Panc1 (cell line): ENCODE results near the gene WNT3. TPM values are rescaled to one million over a fixed set of nuclear protein-coding genes. Genes with fewer than 3 reads are reported as not detected.

Experiments
- ATAC-seq: fragments of 200-7000 bp; cut with Tn5 transposase; 2 replicates; pipeline ENCODE4 v1.9.1; 2020; ENCODE audit warnings: mild to moderate bottlenecking, moderate library complexity
- BruUV-seq: library from RNA; stranded (reverse); fragments of 400-500 nt; replicated peaks from 2 replicates; lab custom pipeline; 2021; lab: Mats Ljungman, UMichigan
- CTCF ChIA-PET: fragments of 300-600 bp; sonication (Branson Sonifier 250); formaldehyde crosslinking; loops from one replicate; lab custom pipeline; 2022; ENCODE audit warnings: antibody characterized with exemption; lab: Charles Lee
- POLR2A ChIA-PET: fragments of 300-600 bp; sonication (Branson Sonifier 250); formaldehyde crosslinking; loops from one replicate; lab custom pipeline; 2022; ENCODE audit warnings: antibody characterized with exemption; lab: Charles Lee
- DNase-seq: peaks from one replicate; pipeline ENCODE4 v3.0.0-alpha.2; 2010; ENCODE audit warnings: low read depth, low spot score
- H3K27ac ChIP-seq: 2 replicates; pipeline ENCODE4 v1.5.1; 2011; ENCODE audit warnings: mild to moderate bottlenecking, low read length, inconsistent platforms
- H3K27me3 ChIP-seq: fragments of 200-500 bp; sonication (Bioruptor generic); 2 replicates; pipeline ENCODE4 v1.6.0; 2014; ENCODE audit warnings: low read length, inconsistent platforms; ENCODE audit not compliant: control insufficient read depth, insufficient read depth
- H3K36me3 ChIP-seq: fragments of 200-500 bp; sonication (Bioruptor generic); 2 replicates; pipeline ENCODE4 v1.5.1; 2014; ENCODE audit warnings: inconsistent platforms, mild to moderate bottlenecking, low read length, moderate library complexity; ENCODE audit not compliant: control insufficient read depth, insufficient read depth
- H3K4me1 ChIP-seq: 2 replicates; pipeline ENCODE4 v1.5.1; 2011; ENCODE audit warnings: inconsistent platforms, mild to moderate bottlenecking, low read length, moderate library complexity; ENCODE audit not compliant: control insufficient read depth, insufficient read depth
- H3K4me3 ChIP-seq, 2 experiments: 2 replicates each; pipeline ENCODE4 v1.5.1; 2011 to 2012; ENCODE audit warnings: low read depth in 2 of 2, low read length in 2 of 2, mild to moderate bottlenecking in 2 of 2, inconsistent platforms in 1 of 2, moderate library complexity in 1 of 2
- H3K9me3 ChIP-seq: fragments of 200-500 bp; sonication (Bioruptor generic); 2 replicates; pipeline ENCODE4 v1.5.1; 2014; ENCODE audit warnings: low read depth, mild to moderate bottlenecking, inconsistent platforms, low read length, moderate library complexity; ENCODE audit not compliant: control insufficient read depth, insufficient read depth
- CTCF ChIP-seq: fragments of 450-650 bp; IDR thresholded peaks from 2 replicates; pipeline ENCODE4 v1.5.1; 2017; ENCODE audit warnings: mild to moderate bottlenecking
- POLR2AphosphoS5 ChIP-seq: IDR thresholded peaks from 2 replicates; pipeline ENCODE4 v1.6.1; 2012; ENCODE audit warnings: mild to moderate bottlenecking, low read depth, low read length, moderate library complexity
- REST ChIP-seq, 2 experiments: IDR thresholded peaks; 2 replicates each; pipeline ENCODE4 v1.6.1; 2011 to 2012; ENCODE audit warnings: low read depth in 2 of 2, control low read depth in 1 of 2, low read length in 1 of 2, mild to moderate bottlenecking in 1 of 2, moderate library complexity in 1 of 2; ENCODE audit not compliant: insufficient read depth in 1 of 2
- SIN3A ChIP-seq: IDR thresholded peaks from 2 replicates; pipeline ENCODE4 v1.6.1; 2012; ENCODE audit warnings: low read depth, mild to moderate bottlenecking, low read length, moderate library complexity, borderline replicate concordance; ENCODE audit not compliant: insufficient read depth
- TCF7L2 ChIP-seq: IDR thresholded peaks from 2 replicates; pipeline ENCODE4 v1.6.1; 2011; ENCODE audit warnings: mild to moderate bottlenecking, low read depth, low read length, inconsistent platforms
- in situ Hi-C: cut with HindIII; loops from 2 replicates; pipeline ENCODE4 v1.10.0; 2016; ENCODE audit warnings: low sequenced_read_pairs, low pct_unique_long_range_greater_than_20kb
- intact Hi-C: fragments of 100-400 bp; cut with micrococcal nuclease; formaldehyde crosslinking; loops from one replicate; pipeline ENCODE4 v1.10.0; 2022; ENCODE audit not compliant: unreplicated experiment
- total RNA-seq: library from RNA; stranded (reverse); gene quantifications from one replicate; pipeline ENCODE4 v1.2.1, GENCODE V29; 2021; ENCODE audit not compliant: unreplicated experiment

Gene WNT3
- total RNA-seq, 1 experiment from 2014 or later: 3.4 TPM

- DNase-seq: no peak
- ChIA-PET CTCF (no interaction called here), POLR2A (no interaction called here)
- Histone ChIP-seq H3K36me3 (no peaks in the 10 kb centered on the region), H3K4me1 (peaks cover 9% of the 10 kb centered on the region), H3K27me3 (no peaks in the 10 kb centered on the region), H3K9me3 (no peaks in the 10 kb centered on the region), H3K4me3 (no peak overlapping the region), H3K27ac (no peak overlapping the region)
- TF ChIP-seq TCF7L2 (no peak), POLR2AphosphoS5 (no peak), REST (IDR thresholded peaks at IDR 0.05; ENCODE audit: insufficient read depth in 1 of 2, low read depth in 2 of 2, low read length in 1 of 2) (no peak), CTCF (no peak), SIN3A (no peak)
- in situ Hi-C loops (no loop called here), intact Hi-C loops (no loop called here)
- no peak for ATAC-seq
- no TSS peak for BruUV-seq
Measured at GRCh38 chr17:46776298-46777005, 42.0 kb downstream of the WNT3 start.

GRCh38 chr17:46774108-46774737 is 44.3 kb downstream of the WNT3 start:
- ChIA-PET POLR2A (no interaction called here), CTCF (no interaction called here)
- in situ Hi-C loops: no loop called here
- no peaks in the 10 kb centered on the region for H3K27me3 ChIP-seq
- no peak for TF ChIP-seq CTCF
- TF ChIP-seq TCF7L2: no peak
- no peak for TF ChIP-seq SIN3A
- no peak for TF ChIP-seq REST (IDR thresholded peaks at IDR 0.05; ENCODE audit: insufficient read depth in 1 of 2, low read depth in 2 of 2, low read length in 1 of 2)
- no peak for TF ChIP-seq POLR2AphosphoS5
- BruUV-seq: no TSS peak
- DNase-seq: no peak
- intact Hi-C loops: no loop called here
- ATAC-seq: no peak
- H3K4me3 ChIP-seq: no peak overlapping the region
- H3K27ac ChIP-seq: no peak overlapping the region
- no peaks in the 10 kb centered on the region for H3K9me3 ChIP-seq
- H3K36me3 ChIP-seq: no peaks in the 10 kb centered on the region
- peaks cover 16% of the 10 kb centered on the region for H3K4me1 ChIP-seq
